BJ (cell line): Measurements from ENCODE around the gene FAM227A. TPM values are rescaled to one million over a fixed set of nuclear protein-coding genes. Genes with fewer than 3 reads are reported as not detected.

Experiments used
- CTCF ChIA-PET: fragments of 350-600 bp; formaldehyde crosslinking; extraction: SDS; loops from one replicate; lab custom pipeline; 2021; ENCODE audit warnings: antibody characterized with exemption, inconsistent platforms; lab: Yijun Ruan, JAX
- POLR2A ChIA-PET: fragments of 300-600 bp; sonication (Branson Sonifier 250); formaldehyde crosslinking; extraction: SDS; loops from one replicate; lab custom pipeline; 2021; ENCODE audit warnings: antibody characterized with exemption; lab: Charles Lee
- DNase-seq: peaks from one replicate; pipeline ENCODE4 v3.0.0-alpha.2; 2011; ENCODE audit warnings: low read depth
- H3K27me3 ChIP-seq: 2 replicates; pipeline ENCODE4 v1.6.0; 2011; ENCODE audit warnings: low read length; ENCODE audit not compliant: control insufficient read depth, insufficient read depth
- H3K36me3 ChIP-seq: 2 replicates; pipeline ENCODE4 v1.5.1; 2011; ENCODE audit warnings: low read length; ENCODE audit not compliant: control insufficient read depth, insufficient read depth
- H3K4me3 ChIP-seq: 2 replicates; pipeline ENCODE4 v1.5.1; 2011; ENCODE audit warnings: low read depth, mild to moderate bottlenecking, control low read depth, low read length
- CTCF ChIP-seq: IDR thresholded peaks from 2 replicates; pipeline ENCODE4 v1.5.1; 2011; ENCODE audit warnings: low read depth, mild to moderate bottlenecking, control low read depth, inconsistent platforms, low read length, moderate library complexity; ENCODE audit not compliant: insufficient read depth
- polyA plus RNA-seq: library from polyadenylated mRNA; depleted of rRNA; stranded (reverse); fragments of >200 nt; gene quantifications from 2 replicates; pipeline ENCODE4 v1.2.3, GENCODE V29; 2011

The FAM227A gene
- polyA plus RNA-seq, 1 experiment: 1.0 TPM

GRCh38 chr22:38578505-38578904 is 77.7 kb downstream of the FAM227A start:
- H3K36me3 ChIP-seq: no peaks in the 10 kb centered on the region
- no peak overlapping the region for H3K4me3 ChIP-seq
- TF ChIP-seq CTCF: no peak
- DNase-seq: no peak
- ChIA-PET CTCF (no interaction called here), POLR2A (no interaction called here)
- H3K27me3 ChIP-seq: no peaks in the 10 kb centered on the region

- POLR2A ChIA-PET: no interaction called here
- CTCF ChIA-PET: interaction anchor here (0.7 to 4.1 kb wide), 15 partner anchors 9 to 527 kb away, joined by 3 to 41 read pairs (median 3); no protein-coding TSS in a partner anchor
- TF ChIP-seq CTCF: peak; percentile 42
- Histone ChIP-seq H3K27me3 (no peaks in the 10 kb centered on the region), H3K36me3 (no peaks in the 10 kb centered on the region), H3K4me3 (no peak overlapping the region)
- DNase-seq: no peak
These were observed 84.1 kb downstream of the FAM227A start for GRCh38 chr22:38572065-38572464.

GRCh38 chr22:38570779-38571364 is 85.3 kb downstream of the FAM227A start:
- Histone ChIP-seq H3K36me3 (no peaks in the 10 kb centered on the region), H3K27me3 (no peaks in the 10 kb centered on the region), H3K4me3 (peak overlapping the region; percentile 52)
- POLR2A ChIA-PET: no interaction called here
- CTCF ChIA-PET: interaction anchor here (0.5 to 4.1 kb wide), 8 partner anchors 10 to 521 kb away, joined by 3 to 41 read pairs (median 3); no protein-coding TSS in a partner anchor
- no peak for DNase-seq
- peak; percentile 30 for TF ChIP-seq CTCF

GRCh38 chr22:38569972-38570778 is 86.0 kb downstream of the FAM227A start, which contains the start of gene DMC1:
DMC1 (minus strand) TSS chr22:38570183; CDS start chr22:38568256, 1,927 bp downstream.
- TF ChIP-seq CTCF: 0 out of 2 replicates have a peak, but pooled peaks have one; percentile 13
- H3K27me3 ChIP-seq: no peaks in the 10 kb centered on the region

More at GRCh38 chr22:38569972-38570778, 86.0 kb downstream of the FAM227A start, which contains the start of gene DMC1:
- Histone ChIP-seq H3K36me3 (no peaks in the 10 kb centered on the region), H3K4me3 (peak within 1 kb of the TSS; percentile 52)
- CTCF ChIA-PET: interaction anchor here (0.5 to 4.1 kb wide), 4 partner anchors 10 to 520 kb away, joined by 3 to 41 read pairs (median 4); no protein-coding TSS in a partner anchor
- POLR2A ChIA-PET: interaction anchor here (0.7 kb wide), 1 partner anchor 85 kb away, joined by 3 read pairs; no protein-coding TSS in a partner anchor
- no peak for DNase-seq
